Testis (tissue), 2 donors: ENCODE measurements around the gene PCBP3.

Source experiments
- POLR2A ChIP-seq: fragments of 450-650 bp; IDR thresholded peaks from one replicate; pipeline ENCODE4 v1.6.1; 2017; ENCODE audit warnings: antibody characterized with exemption, mild to moderate bottlenecking, moderate library complexity
- TF ChIP-seq, protein P1 (sequence below), 3 experiments: fragments of 450-650 bp in 2 of 3; fragments of 200-600 bp in 1 of 3; sonication (generic) in 1 of 3; IDR thresholded peaks; one replicate each; pipeline ENCODE4 v1.5.1; 2016 to 2019; ENCODE audit warnings: antibody characterized with exemption in 3 of 3, mild to moderate bottlenecking in 2 of 3, moderate library complexity in 1 of 3

DNA sequence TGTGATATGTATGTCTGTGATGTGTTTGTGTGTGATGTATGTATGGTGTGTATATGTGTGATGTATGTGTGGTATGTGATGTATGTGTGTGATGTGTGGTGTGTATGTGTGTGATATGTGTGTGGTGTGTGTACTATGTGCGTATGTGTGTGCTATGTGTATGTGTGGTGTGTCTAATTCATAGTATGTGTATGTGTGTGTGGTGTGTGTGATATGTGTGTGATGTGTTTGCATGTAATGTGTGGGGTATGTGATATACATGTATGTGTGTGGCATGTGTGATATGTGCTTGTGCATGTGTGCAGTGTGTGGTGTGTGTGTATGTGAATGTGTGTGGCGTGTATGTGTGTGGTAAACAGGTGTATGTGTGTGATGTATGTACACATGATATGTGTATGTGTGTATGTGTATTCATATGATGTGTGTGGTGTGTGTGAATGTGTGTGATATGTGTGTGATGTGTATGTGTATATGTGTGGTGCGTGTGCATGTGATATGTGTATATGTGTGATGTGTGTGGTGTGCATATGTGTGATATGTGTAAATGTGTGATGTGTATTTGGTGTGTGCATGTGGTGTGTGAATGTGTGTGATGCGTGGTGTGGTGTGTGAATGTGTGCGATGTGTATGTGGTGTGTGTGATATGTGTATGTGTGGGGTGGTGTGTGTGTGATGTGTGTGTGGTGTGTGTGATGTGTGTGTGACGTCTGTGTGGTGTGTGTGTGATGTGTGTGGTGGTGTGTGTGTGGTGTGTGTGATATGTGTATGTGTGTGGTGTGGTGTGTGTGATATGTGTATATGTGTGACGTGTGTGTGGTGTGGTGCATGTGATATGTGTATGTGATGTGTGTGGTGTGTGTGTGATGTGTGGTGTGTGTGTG, 8.0 kb upstream of the PCBP3 start:
- TF ChIP-seq, protein P1, sequence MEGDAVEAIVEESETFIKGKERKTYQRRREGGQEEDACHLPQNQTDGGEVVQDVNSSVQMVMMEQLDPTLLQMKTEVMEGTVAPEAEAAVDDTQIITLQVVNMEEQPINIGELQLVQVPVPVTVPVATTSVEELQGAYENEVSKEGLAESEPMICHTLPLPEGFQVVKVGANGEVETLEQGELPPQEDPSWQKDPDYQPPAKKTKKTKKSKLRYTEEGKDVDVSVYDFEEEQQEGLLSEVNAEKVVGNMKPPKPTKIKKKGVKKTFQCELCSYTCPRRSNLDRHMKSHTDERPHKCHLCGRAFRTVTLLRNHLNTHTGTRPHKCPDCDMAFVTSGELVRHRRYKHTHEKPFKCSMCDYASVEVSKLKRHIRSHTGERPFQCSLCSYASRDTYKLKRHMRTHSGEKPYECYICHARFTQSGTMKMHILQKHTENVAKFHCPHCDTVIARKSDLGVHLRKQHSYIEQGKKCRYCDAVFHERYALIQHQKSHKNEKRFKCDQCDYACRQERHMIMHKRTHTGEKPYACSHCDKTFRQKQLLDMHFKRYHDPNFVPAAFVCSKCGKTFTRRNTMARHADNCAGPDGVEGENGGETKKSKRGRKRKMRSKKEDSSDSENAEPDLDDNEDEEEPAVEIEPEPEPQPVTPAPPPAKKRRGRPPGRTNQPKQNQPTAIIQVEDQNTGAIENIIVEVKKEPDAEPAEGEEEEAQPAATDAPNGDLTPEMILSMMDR (IDR thresholded peaks at IDR 0.05), result no peak
- no peak for TF ChIP-seq POLR2A
